ENCODE results near the gene FIGN. TPM values are rescaled to one million over a fixed set of nuclear protein-coding genes. Genes with fewer than 3 reads are reported as not detected.

The FIGN gene
- total and polyA plus RNA-seq, 9 of the 15 experiments (the other 6 are each of a cell fraction or from before 2014, with no cell fraction given): 0.02 TPM; not detected in 8

DNA sequence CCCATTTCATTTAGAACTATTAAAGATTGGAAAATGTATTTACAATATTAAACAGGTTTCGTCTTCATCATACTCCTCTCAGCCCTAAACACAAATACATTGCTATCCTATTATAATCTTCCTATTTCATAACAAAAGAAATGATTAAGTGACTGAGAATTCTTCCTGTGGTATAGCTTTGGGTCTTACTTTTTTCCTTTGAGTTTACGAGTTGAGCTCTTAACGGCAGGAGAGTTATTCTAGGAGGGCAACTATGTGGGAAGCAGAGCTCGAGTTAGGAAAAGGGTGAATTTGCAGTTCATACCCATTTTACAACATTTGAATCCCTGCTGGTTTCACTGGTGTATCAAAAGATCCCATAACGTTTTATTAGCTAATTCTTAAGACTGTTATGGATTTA is 105.0 kb downstream of the FIGN start:
- POLR2A ChIA-PET: no interaction called here
- no peak overlapping the region for H2AFZ ChIP-seq (ENCODE audit: low read depth, low read length)
- in situ Hi-C loops (cut with MboI) (no loop called here), intact Hi-C loops (cut with micrococcal nuclease) (no loop called here)
- no peaks in the 10 kb centered on the region for H3K9me1 ChIP-seq (ENCODE audit: control insufficient read depth, insufficient read depth, low read length)
- H3K4me1 ChIP-seq (replicated peaks in 1 of 2; ENCODE audit: control insufficient read depth in 2 of 2, insufficient read depth in 2 of 2, low read length in 2 of 2): no peaks in the 10 kb centered on the region
- BruUV-seq (replicated peaks): no TSS peak
- no peak for ATAC-seq
- no peak overlapping the region for H3K4me2 ChIP-seq (ENCODE audit: insufficient read depth, low read length)
- H3K9me3 ChIP-seq (replicated peaks; ENCODE audit: control insufficient read depth, insufficient read depth, low read depth, low read length): no peaks in the 10 kb centered on the region; the same call in 1 of the 2 replicates
- no peaks in the 10 kb centered on the region for H4K20me1 ChIP-seq (replicated peaks; ENCODE audit: control insufficient read depth, insufficient read depth, low read length)
- CTCF ChIA-PET (ENCODE audit: low intra/inter-chr PET ratio): no interaction called here
- H3K79me2 ChIP-seq (ENCODE audit: control insufficient read depth, insufficient read depth, low read length): no peaks in the 10 kb centered on the region
- no peak overlapping the region for H3K27ac ChIP-seq (ENCODE audit: extremely low read depth, low read depth, low read length)
- H3K36me3 ChIP-seq (ENCODE audit: control insufficient read depth, insufficient read depth, low read length): no peaks in the 10 kb centered on the region
- WGBS (ENCODE audit: insufficient coverage, low coverage, missing lambda C conversion rate): 0% methylated on average over 5 of the region's 5 CpGs
- no peak for FAIRE-seq
- DNase-seq (ENCODE audit: extremely low read depth in 1 of 4, low spot score in 3 of 4): no peak
- TF ChIP-seq IRF2 (CRISPR knock-in tag; IDR thresholded peaks at IDR 0.05) (no peak), ZNF146 (CRISPR knock-in tag; IDR thresholded peaks at IDR 0.05; ENCODE audit: unreplicated experiment) (no peak), E2F3 (CRISPR knock-in tag; IDR thresholded peaks at IDR 0.05) (no peak), NCOA2 (IDR thresholded peaks at IDR 0.05; ENCODE audit: partially characterized antibody in 2 of 2) (no peak), ZFP91 (CRISPR knock-in tag; IDR thresholded peaks at IDR 0.05) (no peak)
- H3K27me3 ChIP-seq (ENCODE audit: control insufficient read depth in 2 of 2, insufficient read depth in 2 of 2, low read length in 2 of 2): no peaks in the 10 kb centered on the region
- no peak overlapping the region for H3K4me3 ChIP-seq
- H3K9ac ChIP-seq (ENCODE audit: insufficient read depth in 1 of 2, low read depth in 2 of 2, low read length in 2 of 2): no peak overlapping the region

Measured in K562 (cell line).